Inferior parietal cortex (tissue), 1 donor: ENCODE results near the gene VWA7.
A peak's percentile ranks its signal among the peaks of the same experiment; 100 is the strongest.

Experiments used
- DNase-seq: peaks from one replicate; pipeline ENCODE4 v3.0.0-alpha.2; 2016; ENCODE audit errors: extremely low spot score

VWA7 gene

DNA sequence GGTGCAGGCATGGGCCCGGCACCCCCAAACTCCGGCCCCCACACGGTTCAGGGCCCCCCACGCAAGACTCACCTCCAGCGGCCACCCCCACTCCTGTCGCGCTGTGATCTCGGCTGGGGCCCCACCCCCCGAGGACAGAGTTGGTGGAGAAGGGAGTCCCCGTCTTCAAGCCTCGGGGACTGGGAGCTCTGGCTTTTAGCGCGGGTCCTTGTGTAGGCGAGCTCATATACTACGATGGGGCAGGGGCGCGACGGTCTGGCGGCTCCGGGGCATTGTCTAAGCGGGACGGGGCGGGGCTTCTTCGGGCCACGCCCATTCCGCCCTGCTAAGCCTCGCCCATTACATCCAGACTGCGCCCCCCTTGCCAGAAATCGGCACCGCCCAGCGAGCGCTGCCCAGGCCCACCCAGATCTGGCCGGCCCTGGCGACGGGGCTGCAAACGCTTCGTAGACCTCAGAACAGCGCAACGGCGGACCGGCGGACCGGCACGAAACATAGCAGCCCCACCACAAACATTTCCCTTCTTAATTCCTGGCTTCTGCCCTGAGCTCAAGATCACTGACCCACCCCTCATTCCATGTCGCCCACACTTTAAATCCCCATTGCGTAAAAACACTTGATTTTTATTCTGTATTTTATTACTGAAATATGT, 47.0 kb downstream of the VWA7 start:
- DNase-seq, result peak; percentile 58

DNA sequence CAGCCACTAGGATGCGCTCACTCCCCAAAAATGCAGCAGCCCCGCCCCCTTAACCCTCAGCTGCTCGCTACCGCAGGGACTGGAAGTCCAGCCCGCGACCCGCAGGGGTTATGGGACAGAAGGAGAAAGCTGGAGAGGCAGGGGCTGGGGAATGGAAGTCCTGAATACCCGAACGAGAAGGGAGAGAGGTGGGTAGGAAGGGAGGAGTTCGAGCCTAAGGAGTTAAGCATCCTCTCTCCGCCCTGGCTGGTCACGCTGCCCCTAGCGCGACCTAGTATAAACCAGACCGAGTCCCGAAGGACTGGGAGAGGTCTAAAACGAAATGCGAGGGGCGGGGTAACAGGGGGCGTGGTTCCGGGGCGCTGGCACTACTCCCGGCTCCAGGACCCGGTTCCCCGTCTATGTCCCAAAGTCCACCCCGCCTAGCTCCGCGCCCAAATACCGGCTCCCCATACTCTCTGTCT, 47.6 kb downstream of the VWA7 start:
- peak; percentile 71 for DNase-seq

DNA sequence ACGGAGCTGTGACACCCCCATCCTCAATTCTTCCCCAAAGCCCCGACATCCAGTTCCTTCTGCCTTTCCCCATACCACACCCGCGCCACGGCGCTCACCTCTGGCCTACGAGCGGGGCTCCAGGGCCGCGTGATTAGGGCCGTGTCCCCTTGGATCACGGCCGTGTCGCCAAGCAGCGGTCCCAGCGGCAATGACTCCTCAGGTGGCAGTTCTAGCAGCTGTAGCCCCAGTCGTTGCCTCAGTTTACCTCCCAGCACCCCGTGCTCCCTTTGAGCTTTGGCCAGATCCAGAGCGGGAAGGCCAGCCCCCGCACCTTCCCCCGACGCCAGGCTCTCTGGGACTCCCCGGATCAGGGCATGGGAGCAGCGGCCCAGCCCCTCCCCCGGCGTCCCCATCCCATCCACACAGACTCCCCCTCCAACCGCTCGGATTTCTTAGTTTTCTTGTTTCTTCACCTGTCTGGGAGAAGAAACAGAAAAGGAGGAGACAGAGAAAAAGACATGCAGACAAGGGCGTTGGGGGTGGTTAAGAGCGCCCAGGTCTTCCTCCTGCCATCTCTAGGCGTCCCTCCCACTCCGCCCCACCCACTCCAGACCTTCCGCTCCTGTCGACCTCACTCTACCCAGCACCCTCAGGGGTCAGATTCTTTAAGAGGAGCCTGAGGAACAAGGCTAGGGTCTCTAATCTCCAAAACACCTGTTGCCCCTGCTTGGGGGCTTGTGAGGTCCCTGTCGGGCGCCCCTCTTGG, 48.2 kb downstream of the VWA7 start, which contains the start of gene DDAH2:
DDAH2 (minus strand) TSS at position 533 of the 748 bp plus-strand sequence; CDS start at position 395, 138 bp downstream.
- no peak for DNase-seq

DNA sequence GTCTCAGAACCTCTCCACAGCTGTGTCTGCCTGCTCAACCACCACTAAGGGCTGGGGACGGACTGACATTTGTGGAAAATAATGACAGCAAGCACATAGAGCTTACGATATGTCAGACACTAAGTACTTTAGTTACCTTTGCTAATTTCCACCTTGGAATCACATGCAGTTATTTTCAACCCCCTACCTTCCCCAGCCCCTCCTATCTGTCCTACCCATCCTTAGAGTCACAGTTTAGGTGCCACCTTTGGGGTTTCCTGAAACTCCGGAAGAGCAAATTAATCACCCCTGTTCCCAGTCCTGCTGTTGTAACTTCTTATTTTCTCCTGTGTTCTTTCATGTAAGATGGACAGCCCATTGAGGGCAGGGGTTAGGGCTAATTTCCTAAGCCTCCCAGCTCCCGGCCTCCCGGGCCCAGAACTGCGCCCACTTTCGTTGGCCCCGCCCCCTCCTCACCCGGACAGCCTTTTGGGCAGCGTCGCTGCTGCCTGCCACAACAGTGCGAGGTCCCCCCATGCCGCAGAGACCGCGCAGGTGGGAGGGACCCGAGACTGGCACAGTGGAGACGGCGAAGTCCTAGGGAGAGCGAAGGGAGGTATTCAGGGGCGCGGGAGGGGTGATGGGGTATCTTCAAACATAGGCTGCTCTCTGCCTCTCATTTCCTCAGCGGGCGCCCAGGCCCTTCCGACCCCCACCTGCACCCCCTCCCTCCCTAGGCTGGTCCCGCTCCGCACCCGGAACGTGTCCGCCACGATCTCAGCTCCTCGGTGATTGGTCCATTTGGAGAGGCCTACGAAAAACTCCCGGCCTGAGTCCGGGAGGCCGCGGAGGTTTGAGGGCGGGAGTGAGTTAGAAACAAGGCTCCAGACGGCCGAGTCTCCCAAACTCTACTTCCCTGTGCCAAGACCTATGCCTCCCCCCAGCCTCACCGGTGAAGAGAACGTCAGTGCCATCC, 49.1 kb downstream of the VWA7 start:
- DNase-seq, result no peak

DNA sequence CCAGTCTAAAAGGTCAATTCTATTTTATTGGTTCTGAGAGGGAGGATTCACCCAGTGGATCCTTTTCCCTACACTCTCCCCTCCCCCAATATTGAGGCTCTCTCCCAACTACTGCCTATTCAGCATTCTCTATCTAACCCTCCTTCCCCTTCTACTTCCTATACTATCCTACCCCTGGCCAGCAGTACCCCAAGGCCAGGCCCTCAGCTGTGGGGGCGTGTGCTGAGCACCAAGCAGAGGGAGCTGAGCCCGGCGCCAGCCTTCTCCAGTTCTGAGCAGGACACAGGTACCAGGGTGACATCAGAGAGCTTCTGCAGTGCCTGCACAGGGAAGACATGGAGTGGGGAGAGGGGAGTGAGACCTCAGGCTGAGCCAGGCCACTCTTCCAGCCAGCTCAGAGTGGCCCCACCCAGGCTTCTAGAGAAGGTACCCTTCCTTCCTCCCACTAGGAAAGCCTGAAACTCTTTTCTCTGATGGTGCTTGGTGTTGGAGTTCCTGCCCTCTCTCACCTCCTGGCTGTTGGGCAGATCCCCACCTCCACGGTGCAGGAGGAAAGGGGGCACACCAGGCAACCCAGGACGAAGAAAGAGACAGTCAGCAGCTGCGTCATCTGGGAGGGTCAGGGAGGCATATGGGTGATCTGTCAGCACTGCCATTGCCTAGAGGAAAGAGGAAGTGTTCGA, 50.0 kb downstream of the VWA7 start:
- DNase-seq, result no peak

DNA sequence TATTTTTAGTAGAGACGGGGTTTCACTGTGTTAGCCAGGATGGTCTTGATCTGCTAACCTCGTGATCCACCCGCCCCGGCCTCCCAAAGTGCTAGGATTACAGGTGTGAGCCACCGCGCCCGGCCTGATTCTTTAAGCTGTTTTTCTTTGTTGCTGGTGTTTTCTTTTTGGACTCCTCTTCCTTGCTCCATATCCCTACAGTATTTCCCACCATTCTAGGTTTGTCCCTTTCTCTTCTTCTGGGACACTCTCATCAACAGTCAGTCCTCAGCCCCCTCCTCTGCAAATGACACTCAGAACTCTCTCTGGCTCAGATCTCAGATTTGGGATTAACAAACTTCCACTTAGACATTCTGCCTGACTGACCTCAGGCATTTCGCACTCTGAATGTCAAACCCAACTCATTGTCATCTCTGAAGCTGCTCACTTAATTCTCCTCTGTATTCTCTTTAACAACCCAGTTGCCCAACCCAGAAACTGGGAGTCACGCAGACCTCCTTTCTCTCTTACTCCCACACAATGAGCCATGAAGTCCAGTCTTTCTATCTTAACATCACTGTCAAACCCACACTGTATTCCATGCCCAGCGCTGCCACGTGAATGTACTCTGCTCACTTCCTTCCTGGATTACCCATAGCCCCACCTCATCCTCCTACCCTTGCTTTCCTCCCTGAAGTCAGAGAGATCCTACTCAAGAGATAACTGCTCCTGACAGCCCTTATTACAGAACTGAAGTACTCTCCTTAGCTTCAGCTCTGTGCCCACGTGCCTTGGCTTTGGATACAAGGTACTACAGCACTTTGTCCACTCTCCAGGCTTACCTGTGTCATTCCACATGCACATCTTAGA, 51.4 kb downstream of the VWA7 start:
- no peak for DNase-seq

DNA sequence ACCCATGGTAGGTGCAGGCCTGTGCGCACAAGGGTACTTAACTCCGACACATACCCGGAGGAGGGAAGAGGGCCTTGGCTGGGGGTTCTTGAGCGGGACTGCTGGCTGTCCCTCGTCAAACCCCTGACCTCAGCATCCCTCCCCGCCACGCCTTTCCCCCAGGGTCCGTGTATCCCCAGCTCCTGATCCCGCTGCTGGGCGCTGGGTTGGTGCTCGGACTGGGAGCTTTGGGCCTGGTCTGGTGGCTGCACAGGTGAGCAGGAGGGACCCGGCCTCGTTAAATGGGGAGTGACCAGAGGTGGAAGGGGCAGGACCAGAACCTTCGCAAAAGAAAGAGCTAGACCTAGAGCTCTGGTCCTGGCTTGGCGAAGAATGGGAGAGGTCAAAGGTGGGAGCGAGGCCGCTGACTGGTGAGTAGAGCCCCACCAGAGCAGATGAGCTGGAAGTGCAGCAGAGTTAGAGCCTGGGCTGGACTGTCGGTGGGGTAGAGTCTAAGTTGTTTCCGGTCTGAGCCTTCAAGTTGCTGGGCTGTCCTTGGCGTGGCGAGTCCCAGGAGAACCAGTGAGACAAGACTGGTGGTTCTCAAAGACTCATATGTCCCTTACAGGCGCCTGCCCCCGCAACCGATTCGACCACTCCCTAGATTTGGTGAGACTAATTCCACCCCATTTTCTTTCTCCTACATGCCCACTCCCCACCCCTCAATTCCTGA, 53.0 kb downstream of the VWA7 start:
- no peak for DNase-seq

DNA sequence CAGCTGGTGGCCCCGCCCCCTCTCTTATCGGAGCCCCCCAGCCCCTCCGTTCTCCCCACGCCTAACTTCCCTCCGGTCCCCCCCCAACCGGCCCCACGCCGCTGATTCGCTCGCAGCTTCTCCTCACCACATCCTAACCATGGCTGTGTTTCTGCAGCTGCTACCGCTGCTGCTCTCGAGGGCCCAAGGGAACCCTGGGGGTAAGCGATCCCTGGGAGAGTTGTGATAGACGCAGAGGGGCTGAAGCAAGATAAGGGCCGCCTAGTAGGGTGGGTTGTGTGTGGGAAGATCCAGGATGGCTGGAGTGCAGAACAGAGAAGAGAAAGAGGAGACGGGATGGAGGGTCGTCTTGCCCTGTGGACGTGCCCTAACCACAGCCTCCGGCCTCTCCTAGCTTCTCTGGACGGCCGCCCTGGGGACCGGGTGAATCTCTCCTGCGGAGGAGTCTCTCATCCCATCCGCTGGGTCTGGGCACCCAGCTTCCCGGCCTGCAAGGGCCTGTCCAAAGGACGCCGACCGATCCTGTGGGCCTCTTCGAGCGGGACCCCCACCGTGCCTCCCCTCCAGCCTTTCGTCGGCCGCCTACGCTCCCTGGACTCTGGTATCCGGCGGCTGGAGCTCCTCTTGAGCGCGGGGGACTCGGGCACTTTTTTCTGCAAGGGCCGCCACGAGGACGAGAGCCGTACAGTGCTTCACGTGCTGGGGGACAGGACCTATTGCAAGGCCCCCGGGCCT, 53.7 kb downstream of the VWA7 start, which contains the start of gene MPIG6B:
MPIG6B (plus strand) TSS at position 129 of the 735 bp plus-strand sequence; CDS start at position 140, 11 bp downstream.
- no peak for DNase-seq

DNA sequence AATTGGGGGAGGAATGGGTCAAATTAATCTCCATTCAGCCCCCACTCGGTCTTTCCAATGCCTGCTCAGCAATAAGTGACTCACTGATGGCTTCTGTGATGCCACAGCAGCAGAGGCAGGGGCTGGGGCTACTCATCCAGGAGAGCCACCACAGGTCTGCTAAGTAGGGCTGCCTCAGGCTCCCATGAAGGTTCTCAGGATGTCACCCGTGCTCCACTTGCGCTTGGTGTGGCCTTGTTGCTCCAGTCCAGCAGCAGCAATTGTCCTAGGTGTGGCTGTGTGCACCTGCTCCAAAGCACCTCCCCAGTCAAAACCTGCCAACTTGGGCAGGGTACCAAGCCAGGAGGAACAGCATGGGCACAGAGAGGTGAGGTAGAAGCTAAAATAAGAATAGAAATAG, 55.0 kb downstream of the VWA7 start:
- no peak for DNase-seq

DNA sequence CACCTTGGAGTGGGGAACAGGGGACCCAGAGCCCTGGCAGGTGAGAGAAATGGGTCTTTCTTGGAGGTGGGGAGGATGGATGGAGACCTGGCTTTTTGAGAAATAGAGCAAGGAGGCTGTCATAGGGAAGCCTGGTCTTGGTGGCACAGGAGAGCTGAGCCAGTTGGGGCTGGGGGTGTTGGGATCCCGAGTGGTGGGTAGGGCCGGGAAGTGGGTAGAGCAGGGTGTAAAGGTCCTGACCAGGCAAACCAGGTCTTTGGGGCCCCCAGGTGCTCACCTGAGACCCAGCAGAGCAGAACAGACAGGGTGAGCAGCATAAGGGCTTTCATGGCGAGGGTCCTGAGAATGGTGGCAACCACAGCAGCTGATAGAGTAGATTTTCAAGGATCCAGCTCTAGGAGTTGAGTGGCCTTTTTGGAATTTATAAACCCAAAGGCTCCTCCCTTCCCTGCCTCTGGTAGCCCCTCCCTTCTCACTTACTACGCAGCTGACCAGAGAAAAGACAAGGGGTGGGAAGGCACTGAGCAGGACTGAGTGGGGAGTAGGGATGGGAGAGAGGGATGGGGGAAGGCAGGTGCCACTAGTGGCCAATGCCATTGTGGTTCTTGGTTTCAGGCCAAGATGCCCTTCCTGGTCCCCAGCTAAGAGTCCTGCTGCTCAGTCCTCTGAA, 55.6 kb downstream of the VWA7 start, which contains the start of gene LY6G6C:
LY6G6C (minus strand) TSS at position 396 of the 670 bp plus-strand sequence; CDS start at position 329, 67 bp downstream.
- no peak for DNase-seq

DNA sequence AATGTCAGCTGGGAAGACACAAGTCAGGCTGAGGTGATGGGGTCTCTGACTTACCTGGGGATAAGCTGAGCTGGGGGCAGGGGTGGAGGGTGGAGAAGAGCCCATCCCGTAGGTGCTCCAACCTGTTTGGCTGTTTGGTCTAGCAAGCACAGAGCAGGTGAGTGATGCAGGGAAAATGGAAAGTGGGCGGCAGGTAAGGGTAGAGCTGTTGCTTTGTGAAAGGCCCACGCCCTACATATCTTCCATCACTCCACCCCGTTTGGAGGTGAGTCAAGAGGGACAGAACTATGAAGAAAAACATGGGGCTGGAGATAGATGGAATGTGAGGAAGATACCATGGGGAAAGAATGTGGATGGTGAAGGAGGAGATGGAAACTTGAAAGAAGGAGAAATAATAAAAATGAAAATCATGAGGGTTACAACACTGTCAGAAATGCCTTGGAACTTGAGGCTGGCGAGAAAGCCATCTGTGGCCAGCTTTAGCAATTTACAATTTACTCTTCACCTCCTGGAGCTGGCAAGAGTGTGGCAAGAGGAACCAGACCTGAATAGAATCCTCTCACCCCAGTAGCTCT, 56.8 kb downstream of the VWA7 start:
- DNase-seq, result no peak

DNA sequence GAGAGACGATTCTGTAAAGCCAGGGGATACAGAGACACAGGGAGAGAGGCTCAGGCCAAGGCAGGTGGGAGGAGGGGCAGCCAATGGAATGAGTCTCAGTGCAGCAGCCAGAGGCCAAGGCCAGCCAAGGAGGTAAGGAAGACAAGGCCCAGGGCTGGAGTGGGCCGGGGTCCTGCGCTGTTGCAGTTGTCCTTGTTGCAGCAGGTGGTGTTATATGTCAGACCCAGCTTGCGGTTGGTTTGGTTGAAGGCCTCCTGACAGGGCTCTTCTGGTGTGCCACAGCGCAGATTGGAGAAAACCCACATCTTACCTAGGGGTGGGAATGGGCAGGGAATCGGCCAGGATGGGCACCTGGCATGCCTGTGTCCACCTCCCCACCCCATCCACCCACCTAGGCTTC, 58.1 kb downstream of the VWA7 start:
- no peak for DNase-seq

DNA sequence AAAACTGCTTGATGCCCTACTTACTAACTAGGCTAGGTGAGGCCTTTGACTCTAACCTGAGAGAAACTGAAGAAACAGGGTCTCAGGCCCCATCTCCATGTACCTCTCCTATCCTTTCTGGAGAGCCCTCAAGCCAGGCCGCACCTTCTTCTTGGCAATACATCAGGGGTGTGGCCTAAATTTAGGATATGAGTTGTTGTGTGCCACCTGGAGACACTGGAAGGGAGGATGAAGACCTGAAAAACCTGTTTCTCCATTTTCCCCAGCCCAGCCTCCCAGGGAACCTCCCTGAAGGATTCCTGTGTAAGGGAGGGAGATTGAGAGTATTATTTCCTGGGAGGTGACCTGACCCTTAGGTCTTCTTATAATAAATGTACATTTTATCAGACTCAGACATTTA, 58.9 kb downstream of the VWA7 start:
- DNase-seq, result no peak

DNA sequence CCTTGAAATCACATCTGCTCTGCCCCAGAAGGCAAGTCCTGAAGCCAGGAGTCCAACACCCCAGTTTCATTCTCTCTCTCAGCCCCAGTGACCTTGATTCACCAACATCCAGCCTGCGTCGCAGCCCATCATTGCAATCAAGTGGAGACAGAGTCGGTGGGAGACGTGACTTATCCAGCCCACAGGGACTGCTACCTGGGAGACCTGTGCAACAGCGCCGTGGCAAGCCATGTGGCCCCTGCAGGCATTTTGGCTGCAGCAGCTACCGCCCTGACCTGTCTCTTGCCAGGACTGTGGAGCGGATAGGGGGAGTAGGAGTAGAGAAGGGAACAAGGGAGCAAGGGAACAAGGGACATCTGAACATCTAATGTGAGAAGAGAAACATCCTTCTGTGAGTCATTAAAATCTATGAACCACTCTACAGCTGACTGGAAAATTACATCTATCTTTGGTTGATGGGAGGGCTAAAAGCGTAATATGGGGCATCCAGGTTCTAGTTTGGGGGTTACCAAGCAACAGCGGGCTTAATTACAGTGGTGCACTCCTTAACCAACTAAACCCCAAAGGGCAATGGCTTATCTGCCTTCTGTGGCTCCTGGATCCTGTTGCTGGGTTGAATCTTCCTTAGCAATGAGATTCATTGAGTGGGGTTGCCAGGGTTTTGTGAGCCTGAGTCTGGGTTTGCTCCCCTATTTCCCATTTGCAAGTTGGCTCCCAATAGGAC, 59.5 kb downstream of the VWA7 start:
- DNase-seq, result no peak
